Measurements from ENCODE around the gene ASS1. TPM values are rescaled to one million over a fixed set of nuclear protein-coding genes. Genes with fewer than 3 reads are reported as not detected.

ASS1 gene
- total and polyA plus RNA-seq, 2 of the 13 experiments (the other 11 are each of a cell fraction or from before 2014, with no cell fraction given) = 77.6 to 122 TPM

DNA sequence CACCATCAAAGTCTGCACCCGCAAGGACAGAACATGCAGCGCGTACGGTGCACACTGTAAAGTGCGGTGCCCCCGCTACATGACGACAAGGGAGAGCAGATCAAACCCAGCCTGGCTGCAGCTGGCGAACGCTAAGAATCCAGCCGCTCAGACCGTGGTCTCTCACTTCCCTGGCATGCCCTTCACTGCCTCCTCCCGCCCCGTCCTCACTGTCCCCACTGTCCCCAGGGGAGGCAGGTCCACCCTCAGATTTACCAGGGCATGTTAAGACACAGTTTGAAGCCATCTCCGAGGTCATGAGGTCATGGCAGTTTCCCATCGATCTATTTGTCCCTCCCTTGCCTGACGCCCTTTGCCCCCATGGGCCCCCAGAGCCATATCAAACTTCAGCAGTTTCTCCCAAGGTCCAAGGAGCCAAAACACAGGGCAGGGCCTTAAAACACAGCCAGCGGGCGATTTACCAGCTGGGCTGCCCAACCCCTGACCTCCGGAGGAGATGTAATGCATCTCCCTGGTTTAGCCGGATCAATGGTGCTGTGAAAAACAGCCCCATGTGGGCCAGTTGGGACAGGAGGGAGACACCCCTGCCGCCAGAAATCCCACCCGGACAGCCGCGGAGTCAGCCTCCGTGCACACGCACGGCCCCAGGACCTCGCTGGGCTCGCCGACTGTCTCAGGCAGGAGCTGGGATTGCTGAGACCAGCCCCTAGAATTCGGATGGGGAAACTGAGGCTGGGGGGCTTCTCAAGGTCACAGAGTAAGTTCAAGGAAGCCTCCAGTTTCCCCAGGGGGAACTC, 82.3 kb downstream of the ASS1 start (continued):
- TF ChIP-seq, protein P1, sequence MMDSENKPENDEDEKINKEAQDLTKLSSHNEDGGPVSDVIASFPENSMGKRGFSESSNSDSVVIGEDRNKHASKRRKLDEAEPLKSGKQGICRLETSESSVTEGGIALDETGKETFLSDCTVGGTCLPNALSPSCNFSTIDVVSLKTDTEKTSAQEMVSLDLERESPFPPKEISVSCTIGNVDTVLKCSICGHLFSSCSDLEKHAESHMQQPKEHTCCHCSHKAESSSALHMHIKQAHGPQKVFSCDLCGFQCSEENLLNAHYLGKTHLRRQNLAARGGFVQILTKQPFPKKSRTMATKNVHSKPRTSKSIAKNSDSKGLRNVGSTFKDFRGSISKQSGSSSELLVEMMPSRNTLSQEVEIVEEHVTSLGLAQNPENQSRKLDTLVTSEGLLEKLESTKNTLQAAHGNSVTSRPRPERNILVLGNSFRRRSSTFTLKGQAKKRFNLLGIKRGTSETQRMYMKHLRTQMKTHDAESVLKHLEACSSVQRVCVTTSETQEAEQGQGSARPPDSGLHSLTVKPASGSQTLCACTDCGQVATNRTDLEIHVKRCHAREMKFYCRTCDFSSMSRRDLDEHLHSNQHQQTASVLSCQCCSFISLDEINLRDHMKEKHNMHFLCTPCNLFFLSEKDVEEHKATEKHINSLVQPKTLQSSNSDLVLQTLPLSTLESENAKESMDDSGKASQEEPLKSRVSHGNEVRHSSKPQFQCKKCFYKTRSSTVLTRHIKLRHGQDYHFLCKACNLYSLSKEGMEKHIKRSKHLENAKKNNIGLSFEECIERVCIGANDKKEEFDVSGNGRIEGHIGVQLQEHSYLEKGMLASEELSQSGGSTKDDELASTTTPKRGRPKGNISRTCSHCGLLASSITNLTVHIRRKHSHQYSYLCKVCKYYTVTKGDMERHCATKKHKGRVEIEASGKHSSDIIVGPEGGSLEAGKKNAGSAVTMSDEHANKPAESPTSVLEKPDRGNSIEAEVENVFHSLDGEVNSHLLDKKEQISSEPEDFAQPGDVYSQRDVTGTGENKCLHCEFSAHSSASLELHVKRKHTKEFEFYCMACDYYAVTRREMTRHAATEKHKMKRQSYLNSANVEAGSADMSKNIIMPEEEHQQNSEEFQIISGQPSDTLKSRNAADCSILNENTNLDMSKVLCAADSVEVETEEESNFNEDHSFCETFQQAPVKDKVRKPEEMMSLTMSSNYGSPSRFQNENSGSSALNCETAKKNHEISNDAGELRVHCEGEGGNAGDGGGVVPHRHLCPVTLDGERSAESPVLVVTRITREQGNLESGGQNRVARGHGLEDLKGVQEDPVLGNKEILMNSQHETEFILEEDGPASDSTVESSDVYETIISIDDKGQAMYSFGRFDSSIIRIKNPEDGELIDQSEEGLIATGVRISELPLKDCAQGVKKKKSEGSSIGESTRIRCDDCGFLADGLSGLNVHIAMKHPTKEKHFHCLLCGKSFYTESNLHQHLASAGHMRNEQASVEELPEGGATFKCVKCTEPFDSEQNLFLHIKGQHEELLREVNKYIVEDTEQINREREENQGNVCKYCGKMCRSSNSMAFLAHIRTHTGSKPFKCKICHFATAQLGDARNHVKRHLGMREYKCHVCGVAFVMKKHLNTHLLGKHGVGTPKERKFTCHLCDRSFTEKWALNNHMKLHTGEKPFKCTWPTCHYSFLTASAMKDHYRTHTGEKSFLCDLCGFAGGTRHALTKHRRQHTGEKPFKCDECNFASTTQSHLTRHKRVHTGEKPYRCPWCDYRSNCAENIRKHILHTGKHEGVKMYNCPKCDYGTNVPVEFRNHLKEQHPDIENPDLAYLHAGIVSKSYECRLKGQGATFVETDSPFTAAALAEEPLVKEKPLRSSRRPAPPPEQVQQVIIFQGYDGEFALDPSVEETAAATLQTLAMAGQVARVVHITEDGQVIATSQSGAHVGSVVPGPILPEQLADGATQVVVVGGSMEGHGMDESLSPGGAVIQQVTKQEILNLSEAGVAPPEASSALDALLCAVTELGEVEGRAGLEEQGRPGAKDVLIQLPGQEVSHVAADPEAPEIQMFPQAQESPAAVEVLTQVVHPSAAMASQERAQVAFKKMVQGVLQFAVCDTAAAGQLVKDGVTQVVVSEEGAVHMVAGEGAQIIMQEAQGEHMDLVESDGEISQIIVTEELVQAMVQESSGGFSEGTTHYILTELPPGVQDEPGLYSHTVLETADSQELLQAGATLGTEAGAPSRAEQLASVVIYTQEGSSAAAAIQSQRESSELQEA (CRISPR knock-in tag; IDR thresholded peaks at IDR 0.05; ENCODE audit: not compliant biosample characterization) = no peak
- TF ChIP-seq POLR2AphosphoS2 (IDR thresholded peaks at IDR 0.05; ENCODE audit: low read depth, low read length) = no peak
- no peak for TF ChIP-seq KLF11 (CRISPR knock-in tag; IDR thresholded peaks at IDR 0.05)
- no peak for TF ChIP-seq ZNF615 (CRISPR knock-in tag; IDR thresholded peaks at IDR 0.05; ENCODE audit: borderline replicate concordance)
- TF ChIP-seq NPAS2 (CRISPR knock-in tag; IDR thresholded peaks at IDR 0.05; ENCODE audit: borderline replicate concordance) = no peak
- TF ChIP-seq ZNF75D (CRISPR knock-in tag; IDR thresholded peaks at IDR 0.05; ENCODE audit: borderline replicate concordance) = no peak
- no peak for TF ChIP-seq PHF20 (CRISPR knock-in tag; IDR thresholded peaks at IDR 0.05)
- no peak for TF ChIP-seq HCFC1 (IDR thresholded peaks at IDR 0.05; ENCODE audit: low read depth, low read length)
- peak; percentile 52; the same call in 1 of the 2 replicates for TF ChIP-seq CBFB (CRISPR knock-in tag; IDR thresholded peaks at IDR 0.05)
- no peak for TF ChIP-seq ZNF282 (IDR thresholded peaks at IDR 0.05; ENCODE audit: partially characterized antibody)
- TF ChIP-seq ZFP90 (CRISPR knock-in tag; IDR thresholded peaks at IDR 0.05; ENCODE audit: borderline replicate concordance) = peak; percentile 86
- peak; percentile 58; the same call in 1 of the 2 replicates for TF ChIP-seq MYC (CRISPR knock-in tag; IDR thresholded peaks at IDR 0.05; ENCODE audit: borderline replicate concordance)
- TF ChIP-seq TSC22D2 (CRISPR knock-in tag; IDR thresholded peaks at IDR 0.05; ENCODE audit: borderline replicate concordance) = no peak
- TF ChIP-seq, protein P2, sequence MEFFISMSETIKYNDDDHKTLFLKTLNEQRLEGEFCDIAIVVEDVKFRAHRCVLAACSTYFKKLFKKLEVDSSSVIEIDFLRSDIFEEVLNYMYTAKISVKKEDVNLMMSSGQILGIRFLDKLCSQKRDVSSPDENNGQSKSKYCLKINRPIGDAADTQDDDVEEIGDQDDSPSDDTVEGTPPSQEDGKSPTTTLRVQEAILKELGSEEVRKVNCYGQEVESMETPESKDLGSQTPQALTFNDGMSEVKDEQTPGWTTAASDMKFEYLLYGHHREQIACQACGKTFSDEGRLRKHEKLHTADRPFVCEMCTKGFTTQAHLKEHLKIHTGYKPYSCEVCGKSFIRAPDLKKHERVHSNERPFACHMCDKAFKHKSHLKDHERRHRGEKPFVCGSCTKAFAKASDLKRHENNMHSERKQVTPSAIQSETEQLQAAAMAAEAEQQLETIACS (CRISPR knock-in tag; IDR thresholded peaks at IDR 0.05) = no peak; the same call in 1 of the 2 replicates
- TF ChIP-seq, protein P3, sequence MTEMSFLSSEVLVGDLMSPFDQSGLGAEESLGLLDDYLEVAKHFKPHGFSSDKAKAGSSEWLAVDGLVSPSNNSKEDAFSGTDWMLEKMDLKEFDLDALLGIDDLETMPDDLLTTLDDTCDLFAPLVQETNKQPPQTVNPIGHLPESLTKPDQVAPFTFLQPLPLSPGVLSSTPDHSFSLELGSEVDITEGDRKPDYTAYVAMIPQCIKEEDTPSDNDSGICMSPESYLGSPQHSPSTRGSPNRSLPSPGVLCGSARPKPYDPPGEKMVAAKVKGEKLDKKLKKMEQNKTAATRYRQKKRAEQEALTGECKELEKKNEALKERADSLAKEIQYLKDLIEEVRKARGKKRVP (CRISPR knock-in tag; IDR thresholded peaks at IDR 0.05) = no peak
- TF ChIP-seq ARHGAP35 (CRISPR knock-in tag; IDR thresholded peaks at IDR 0.05; ENCODE audit: borderline replicate concordance) = no peak
- TF ChIP-seq ATF7 (IDR thresholded peaks at IDR 0.05) = no peak
- TF ChIP-seq ATF7 (CRISPR knock-in tag; IDR thresholded peaks at IDR 0.05) = peak; percentile 43; the same call in 1 of the 2 replicates
- TF ChIP-seq MAFG (CRISPR knock-in tag; IDR thresholded peaks at IDR 0.05) = no peak
- peak; percentile 29 for TF ChIP-seq ASH2L (IDR thresholded peaks at IDR 0.05; ENCODE audit: insufficient read length, low read depth, low read length)

Measured in HepG2 (cell line).